Neutrophil (primary cell): Measurements from ENCODE around the gene CNTN5.

Source experiments
- H3K27ac ChIP-seq: fragments of 200-600 bp; sonication (generic); 2 replicates; pipeline ENCODE4 v1.5.1; 2016; ENCODE audit warnings: mild to moderate bottlenecking, moderate library complexity
- H3K27me3 ChIP-seq: fragments of 200-600 bp; sonication (generic); 2 replicates; pipeline ENCODE4 v1.6.0; 2016; ENCODE audit warnings: mild to moderate bottlenecking
- H3K36me3 ChIP-seq: fragments of 200-600 bp; sonication (generic); 2 replicates; pipeline ENCODE4 v1.5.1; 2017
- H3K4me1 ChIP-seq, 2 experiments: fragments of 200-600 bp in 1 of 2; sonication (generic) in 1 of 2; 1 replicate in 1 of 2; 2 replicates in 1 of 2; pipeline versions ENCODE4 v1.5.1 to v1.6.1; 2013 to 2016; ENCODE audit warnings: low read depth in 1 of 2, low read length in 1 of 2, mild to moderate bottlenecking in 1 of 2, moderate library complexity in 1 of 2; ENCODE audit not compliant: control insufficient read depth in 1 of 2, insufficient read depth in 1 of 2
- H3K4me3 ChIP-seq, 2 experiments: fragments of 200-600 bp in 1 of 2; sonication (generic) in 1 of 2; 1 replicate in 1 of 2; 2 replicates in 1 of 2; pipeline ENCODE4 v1.5.1; 2013 to 2016; ENCODE audit warnings: low read depth in 1 of 2, low read length in 1 of 2, mild to moderate bottlenecking in 1 of 2, moderate library complexity in 1 of 2
- H3K9me3 ChIP-seq: fragments of 200-600 bp; sonication (generic); 2 replicates; pipeline ENCODE4 v1.5.1; 2016
- CTCF ChIP-seq: fragments of 200-600 bp; sonication (generic); IDR thresholded peaks from 2 replicates; pipeline ENCODE4 v1.5.1; 2016; ENCODE audit warnings: antibody characterized with exemption

CNTN5 gene

GRCh38 chr11:99229544-99229943, 208.8 kb downstream of the CNTN5 start:
- Histone ChIP-seq H3K27me3 (no peaks in the 10 kb centered on the region), H3K4me1 (no peaks in the 10 kb centered on the region), H3K9me3 (no peaks in the 10 kb centered on the region), H3K36me3 (no peaks in the 10 kb centered on the region), H3K4me3 (no peak overlapping the region), H3K27ac (no peak overlapping the region)
- no peak for TF ChIP-seq CTCF

- no peak for TF ChIP-seq CTCF
- Histone ChIP-seq H3K27ac (no peak overlapping the region), H3K4me3 (no peak overlapping the region), H3K27me3 (no peaks in the 10 kb centered on the region), H3K36me3 (no peaks in the 10 kb centered on the region), H3K4me1 (no peaks in the 10 kb centered on the region), H3K9me3 (no peaks in the 10 kb centered on the region)
These were observed 213.8 kb downstream of the CNTN5 start for GRCh38 chr11:99234534-99234933.

GRCh38 chr11:99238401-99238800, 217.7 kb downstream of the CNTN5 start:
- Histone ChIP-seq H3K27me3 (no peaks in the 10 kb centered on the region), H3K4me1 (no peaks in the 10 kb centered on the region), H3K27ac (no peak overlapping the region), H3K9me3 (no peaks in the 10 kb centered on the region), H3K36me3 (no peaks in the 10 kb centered on the region), H3K4me3 (no peak overlapping the region)
- TF ChIP-seq CTCF: no peak

GRCh38 chr11:99240192-99241030, 219.7 kb downstream of the CNTN5 start:
- Histone ChIP-seq H3K4me1 (no peaks in the 10 kb centered on the region), H3K36me3 (no peaks in the 10 kb centered on the region), H3K4me3 (no peak overlapping the region), H3K9me3 (no peaks in the 10 kb centered on the region), H3K27me3 (no peaks in the 10 kb centered on the region), H3K27ac (no peak overlapping the region)
- TF ChIP-seq CTCF: no peak

- Histone ChIP-seq H3K27ac (no peak overlapping the region), H3K36me3 (no peaks in the 10 kb centered on the region), H3K27me3 (no peaks in the 10 kb centered on the region), H3K9me3 (no peaks in the 10 kb centered on the region), H3K4me1 (no peaks in the 10 kb centered on the region), H3K4me3 (no peak overlapping the region)
- no peak for TF ChIP-seq CTCF
These were observed 220.3 kb downstream of the CNTN5 start for GRCh38 chr11:99241066-99241465.
